Upper lobe of left lung (tissue), 4 donors: ENCODE results near the gene PDE9A.

Experiments
- EP300 ChIP-seq, 4 donors: sonication (generic); formaldehyde crosslinking; IDR thresholded peaks; one replicate each; pipeline ENCODE4 v1.5.1; 2017; ENCODE audit warnings: antibody characterized with exemption in 4 of 4, control low read depth in 2 of 4
- TF ChIP-seq, protein P1 (sequence below), 6 experiments: fragments of 450-650 bp in 4 of 6; fragments of 200-600 bp in 2 of 6; sonication (generic) in 2 of 6; IDR thresholded peaks; one replicate each; pipeline ENCODE4 v1.5.1; 2016 to 2019; ENCODE audit warnings: antibody characterized with exemption in 6 of 6

DNA sequence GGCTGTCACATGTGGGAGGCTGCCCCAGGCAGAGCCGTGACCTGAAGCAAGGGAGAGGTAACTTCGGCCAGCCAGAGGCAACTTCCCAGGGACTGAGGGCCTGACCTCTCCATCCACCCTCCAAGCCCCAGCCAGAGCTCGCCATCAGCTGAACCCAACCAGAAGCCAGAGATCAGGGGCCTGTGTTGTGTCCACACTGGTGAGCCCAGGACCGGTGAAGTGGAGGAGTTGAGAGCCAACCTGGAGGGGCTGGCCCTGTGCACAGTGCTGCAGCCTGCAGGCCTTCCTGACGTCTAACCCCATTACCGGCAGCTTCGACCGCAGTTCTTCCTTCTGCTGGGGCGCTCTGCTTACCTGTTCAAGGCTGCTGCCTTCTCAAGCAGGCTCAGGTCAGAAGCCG lies 19.6 kb upstream of the PDE9A start:
- TF ChIP-seq EP300 (IDR thresholded peaks at IDR 0.05): no peak
- TF ChIP-seq, protein P1, sequence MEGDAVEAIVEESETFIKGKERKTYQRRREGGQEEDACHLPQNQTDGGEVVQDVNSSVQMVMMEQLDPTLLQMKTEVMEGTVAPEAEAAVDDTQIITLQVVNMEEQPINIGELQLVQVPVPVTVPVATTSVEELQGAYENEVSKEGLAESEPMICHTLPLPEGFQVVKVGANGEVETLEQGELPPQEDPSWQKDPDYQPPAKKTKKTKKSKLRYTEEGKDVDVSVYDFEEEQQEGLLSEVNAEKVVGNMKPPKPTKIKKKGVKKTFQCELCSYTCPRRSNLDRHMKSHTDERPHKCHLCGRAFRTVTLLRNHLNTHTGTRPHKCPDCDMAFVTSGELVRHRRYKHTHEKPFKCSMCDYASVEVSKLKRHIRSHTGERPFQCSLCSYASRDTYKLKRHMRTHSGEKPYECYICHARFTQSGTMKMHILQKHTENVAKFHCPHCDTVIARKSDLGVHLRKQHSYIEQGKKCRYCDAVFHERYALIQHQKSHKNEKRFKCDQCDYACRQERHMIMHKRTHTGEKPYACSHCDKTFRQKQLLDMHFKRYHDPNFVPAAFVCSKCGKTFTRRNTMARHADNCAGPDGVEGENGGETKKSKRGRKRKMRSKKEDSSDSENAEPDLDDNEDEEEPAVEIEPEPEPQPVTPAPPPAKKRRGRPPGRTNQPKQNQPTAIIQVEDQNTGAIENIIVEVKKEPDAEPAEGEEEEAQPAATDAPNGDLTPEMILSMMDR (IDR thresholded peaks at IDR 0.05): no peak
